Activated T-cell treated with anti-CD3 and anti-CD28 coated beads for 24 hours (primary cell): ENCODE measurements around the gene OXTR.

Source experiments
- DNase-seq: peaks from one replicate; pipeline ENCODE4 v3.0.0-alpha.2; 2020; ENCODE audit warnings: low read depth

Gene OXTR

DNA sequence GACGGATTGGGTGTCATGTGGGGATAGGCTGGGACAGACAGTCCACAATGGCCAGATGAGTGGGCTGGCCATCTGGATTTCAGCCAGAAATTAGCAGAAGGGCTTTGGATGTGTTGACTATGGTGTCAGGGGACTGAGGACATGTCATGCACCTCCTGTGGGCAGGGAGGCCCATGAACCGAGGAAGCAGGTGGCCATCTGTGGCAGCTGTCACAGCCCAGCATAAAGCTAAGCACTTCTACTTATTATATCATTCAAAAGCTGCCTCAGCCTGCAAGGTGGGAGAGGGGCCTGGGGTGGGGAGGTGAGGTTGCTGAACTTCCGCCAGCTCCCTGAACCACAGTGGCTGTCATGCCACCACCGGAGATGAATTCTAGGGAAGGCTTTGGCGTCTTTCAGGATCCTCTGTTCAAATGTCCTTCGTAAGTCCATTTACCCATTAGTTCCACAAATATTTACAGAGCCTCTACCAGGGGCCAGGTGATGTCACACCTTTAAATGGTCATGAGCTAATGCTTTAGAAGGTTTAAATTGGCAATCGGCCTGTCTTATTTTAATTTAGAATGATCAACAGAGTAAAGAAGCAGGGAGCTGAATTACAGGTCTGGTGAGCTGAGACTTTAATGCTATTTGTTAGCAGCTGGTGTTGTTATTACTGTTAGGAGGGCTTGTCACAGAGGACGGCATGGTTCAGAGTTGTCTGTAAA is 59.5 kb downstream of the OXTR start:
- no peak for DNase-seq

DNA sequence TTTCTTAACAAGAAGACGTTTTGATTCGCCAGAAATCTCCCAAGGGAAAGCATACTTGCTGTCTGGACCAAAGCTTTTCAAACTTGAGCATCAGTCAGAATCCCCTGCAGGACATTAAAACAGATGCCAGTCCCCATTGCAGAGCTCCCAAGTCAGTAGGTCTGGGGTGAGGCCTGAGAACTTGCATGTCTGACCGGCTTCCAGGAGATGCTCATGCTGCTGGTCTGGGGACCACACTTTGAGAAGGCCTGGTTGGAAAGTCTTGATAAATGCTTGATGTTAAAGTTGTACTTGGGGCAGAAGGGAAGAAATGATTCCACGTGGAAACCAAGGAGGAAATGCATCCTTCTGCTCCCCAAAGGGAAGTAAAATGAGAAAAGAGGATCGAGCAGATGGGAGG is 60.1 kb downstream of the OXTR start:
- DNase-seq, result no peak

DNA sequence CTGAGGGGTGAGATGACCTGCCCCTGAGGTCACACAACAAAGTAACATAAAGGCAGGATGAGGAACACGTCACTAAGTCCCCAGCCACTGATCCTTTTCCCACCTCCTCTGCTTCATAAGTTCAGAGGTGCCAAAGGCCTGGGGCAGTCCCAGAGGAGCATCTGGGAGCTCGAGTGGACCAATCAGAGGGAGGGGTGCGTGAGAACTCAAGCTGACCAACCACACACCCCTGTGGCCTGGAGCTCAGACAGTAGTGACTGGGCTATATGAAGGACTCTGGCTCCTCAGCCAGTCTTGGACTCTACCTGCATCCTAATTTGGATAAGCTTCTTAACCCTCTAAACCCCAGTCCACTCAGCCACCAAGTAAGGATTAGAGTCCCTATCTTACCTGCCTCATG is 63.8 kb downstream of the OXTR start:
- no peak for DNase-seq

DNA sequence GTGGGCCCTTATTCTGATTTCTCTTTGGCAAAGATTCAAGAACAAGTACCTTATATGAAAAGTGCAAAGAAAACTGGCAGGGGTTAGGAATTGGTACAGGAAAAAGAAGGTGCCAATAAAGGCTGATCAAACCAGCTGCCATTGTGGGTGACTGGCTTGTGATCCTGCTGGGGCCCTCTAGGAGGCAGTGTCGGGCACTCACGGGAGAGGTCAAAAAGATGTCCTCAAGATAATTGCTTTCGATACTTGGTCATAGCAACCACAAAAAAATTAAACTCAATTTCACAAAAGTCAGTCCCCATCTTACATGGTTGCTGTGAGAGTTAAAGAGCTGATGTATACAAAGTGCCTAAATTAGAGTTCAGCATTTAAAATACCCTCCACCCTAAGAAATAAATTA is 66.9 kb downstream of the OXTR start:
- no peak for DNase-seq
